ENCODE measurements around the gene KREMEN2.
"Not testable (repeated sequence)": the region's sequence is repeated elsewhere in the genome, so short reads cannot be mapped to it uniquely, and the experiment has no call there.

Gene KREMEN2

DNA sequence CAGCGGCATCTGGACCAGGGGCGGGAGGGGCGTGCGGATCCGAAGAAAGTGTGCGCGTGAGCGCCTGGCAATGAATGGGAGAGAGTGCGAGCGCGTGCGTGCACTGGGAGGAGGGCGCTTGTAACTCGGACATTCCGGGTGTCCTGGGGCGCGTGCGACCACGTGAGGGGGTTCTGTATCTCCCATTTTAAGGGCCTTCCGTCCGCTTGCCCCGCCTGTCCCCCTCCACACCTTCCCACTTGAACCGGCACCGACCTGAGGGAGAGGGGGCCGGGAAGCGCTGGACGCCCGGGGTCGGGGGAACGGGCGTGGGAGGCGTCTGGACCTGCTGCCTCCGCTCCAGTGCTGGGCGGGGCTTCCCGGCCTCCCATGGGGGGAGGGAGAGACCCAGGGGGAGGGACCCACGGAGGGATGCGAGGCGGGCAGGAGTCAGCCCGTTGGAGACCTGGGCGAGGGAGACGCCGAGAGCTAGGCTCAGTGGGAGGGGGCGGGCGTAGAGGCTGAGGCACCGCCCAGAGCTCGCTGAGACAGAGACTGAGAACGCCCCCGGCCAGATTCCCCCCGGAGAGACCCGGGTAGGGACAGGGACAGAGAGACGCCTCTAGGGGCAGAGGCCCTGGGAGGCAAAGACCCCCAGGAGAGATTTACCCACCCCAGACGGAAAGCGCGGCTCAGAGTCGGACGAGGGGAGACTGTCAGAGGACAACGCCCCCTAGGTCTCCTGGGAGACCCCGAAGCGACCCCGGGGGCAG is at the start of gene KREMEN2:
Gene KREMEN2, plus strand, starts transcription at position 553 of the 752 bp plus-strand sequence. CDS start 246 bp downstream, outside the sequence.
- DNase-seq: no peak

GRCh38 chr16:2915196-2915929 is 48.7 kb upstream of the KREMEN2 start:
- no peak for DNase-seq

DNA sequence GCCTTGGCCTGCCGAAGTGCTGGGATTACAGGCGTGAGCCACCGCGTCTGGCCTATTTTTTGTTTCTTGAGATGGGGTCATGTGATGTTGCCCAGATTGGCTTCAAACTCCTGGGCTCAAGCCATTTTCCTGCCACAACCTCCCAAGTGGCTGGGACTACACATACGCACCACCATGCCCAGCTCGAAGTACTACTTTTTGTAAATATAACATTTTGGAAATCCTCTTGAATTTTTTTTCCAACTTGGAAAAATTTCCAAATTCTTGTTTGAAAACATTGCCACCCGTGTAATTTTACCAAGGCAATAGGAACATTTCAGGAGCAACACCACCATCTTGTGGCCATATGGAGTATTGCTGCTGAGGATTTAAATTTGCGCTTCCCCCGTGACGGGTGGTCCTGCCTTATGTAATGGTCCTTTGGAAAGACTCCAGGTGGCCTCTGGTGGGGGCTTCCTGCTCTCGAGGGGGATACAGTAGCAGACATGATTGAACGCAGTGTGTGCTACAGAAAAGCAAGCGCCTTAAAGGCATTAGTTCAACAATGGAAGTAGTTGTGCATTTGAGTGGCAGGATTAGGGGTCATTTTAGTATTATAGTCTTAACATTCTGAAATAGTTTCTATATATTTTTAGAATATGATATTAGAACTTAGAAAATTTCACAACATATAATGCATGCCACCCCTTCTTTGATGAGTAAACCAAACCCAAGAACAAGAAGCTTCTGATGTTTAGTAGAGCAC is 44.4 kb upstream of the KREMEN2 start:
- DNase-seq: peak; percentile 40

DNA sequence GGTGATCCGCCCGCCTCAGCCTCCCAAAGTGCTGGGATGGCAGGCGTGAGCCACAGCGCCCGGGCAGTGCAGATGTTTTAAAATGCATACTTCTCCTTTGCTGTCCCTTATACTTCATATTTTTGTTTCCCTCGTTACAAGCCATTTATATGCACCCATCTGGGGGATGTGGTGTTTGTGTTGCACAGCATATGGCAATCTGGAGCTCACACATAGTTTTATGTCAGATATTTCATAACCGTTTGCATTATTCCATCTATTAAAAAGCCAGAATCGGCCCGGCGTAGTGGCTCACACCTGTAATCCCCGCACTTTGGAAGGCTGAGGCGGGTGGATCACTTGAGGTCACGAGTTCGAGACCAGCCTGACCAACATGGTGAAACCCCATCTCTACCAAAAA is 40.6 kb upstream of the KREMEN2 start:
- no peak for DNase-seq

DNA sequence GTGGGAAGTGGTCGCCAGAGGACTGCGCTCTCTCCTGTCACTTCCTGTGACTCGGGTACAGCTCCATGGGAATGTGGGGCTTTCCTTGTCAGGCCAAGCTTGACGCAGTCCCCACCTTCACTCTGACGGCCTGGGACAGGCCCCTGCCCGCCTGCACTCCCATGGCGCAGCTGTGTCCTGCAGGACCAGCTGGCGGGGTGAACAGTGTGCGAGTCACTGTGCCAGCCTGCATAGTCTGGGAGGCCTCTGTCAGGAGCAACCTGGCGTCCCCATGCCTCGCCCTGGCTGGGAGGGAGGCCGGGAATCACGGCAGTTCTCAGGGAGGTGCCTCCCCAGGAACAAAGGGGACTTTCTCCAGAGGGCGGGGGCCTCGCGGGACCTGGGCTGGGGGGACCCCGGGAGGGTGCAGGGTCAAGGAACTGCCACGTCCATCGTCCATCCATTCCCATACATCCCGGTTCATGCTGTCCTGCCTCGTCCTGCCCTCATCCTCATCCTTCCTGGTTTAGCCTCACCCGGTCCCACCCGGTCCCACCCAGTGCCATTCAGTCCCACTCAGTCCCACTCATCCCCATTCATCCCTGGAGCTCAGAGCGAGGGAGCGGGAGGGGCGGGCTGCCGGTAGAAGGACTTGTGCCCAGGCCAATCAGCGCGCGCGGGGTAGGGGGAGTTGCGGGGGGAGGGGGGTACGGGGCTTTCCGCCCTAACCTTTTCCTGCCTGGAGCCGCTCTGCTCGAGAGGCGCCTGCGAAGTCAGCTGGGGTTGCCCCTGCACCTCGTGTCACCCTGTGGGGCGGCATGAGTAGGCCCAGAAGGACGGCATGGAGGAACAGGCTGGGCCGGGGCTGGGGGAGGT is 38.9 kb upstream of the KREMEN2 start:
- DNase-seq: no peak

DNA sequence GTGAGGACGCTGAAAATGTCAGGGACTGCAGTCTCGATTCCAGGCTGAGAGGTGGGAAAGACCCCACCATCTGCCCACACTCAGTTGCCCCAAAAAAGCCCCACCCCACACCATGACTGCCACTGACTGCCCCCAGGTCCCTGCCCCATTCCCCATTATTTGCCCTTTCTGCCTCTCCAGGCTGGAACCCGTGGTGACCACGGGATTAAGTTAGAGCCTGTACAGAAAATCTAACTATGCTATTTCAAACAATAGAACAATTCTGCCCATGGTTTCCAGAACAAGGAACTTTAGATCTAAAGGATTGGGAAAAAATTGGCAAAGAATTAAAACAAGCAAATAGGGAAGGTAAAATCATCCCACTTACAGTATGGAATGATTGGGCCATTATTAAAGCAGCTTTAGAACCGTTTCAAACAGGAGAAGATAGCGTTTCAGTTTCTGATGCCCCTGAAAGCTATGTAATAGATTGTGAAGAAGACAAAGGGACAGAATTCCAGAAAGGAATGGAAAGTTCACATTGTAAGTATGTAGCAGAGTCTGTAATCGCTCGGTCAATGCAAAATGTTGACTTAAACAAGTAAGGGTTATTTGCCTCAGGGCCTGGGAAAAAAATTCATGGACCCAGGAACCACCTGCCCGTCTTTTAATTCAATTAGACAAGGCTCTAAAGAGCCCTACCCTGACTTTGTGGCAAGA is 38.0 kb upstream of the KREMEN2 start:
- DNase-seq: no peak

DNA sequence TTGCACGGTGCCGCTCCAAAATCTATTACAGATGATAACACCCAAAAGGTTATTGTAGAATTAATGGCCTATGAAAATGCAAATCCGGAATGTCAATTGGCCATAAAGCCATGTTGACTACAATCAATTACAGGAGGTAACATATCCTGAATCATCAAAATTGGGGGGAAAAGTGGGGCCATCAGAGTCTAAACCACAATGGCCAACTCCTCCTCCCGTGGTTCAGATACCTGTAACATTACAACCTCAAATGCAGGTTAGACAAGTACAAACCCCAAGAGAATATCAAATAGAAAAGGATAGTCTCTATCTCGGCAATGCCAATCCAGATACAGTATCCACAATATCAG is 37.5 kb upstream of the KREMEN2 start:
- no peak for DNase-seq

DNA sequence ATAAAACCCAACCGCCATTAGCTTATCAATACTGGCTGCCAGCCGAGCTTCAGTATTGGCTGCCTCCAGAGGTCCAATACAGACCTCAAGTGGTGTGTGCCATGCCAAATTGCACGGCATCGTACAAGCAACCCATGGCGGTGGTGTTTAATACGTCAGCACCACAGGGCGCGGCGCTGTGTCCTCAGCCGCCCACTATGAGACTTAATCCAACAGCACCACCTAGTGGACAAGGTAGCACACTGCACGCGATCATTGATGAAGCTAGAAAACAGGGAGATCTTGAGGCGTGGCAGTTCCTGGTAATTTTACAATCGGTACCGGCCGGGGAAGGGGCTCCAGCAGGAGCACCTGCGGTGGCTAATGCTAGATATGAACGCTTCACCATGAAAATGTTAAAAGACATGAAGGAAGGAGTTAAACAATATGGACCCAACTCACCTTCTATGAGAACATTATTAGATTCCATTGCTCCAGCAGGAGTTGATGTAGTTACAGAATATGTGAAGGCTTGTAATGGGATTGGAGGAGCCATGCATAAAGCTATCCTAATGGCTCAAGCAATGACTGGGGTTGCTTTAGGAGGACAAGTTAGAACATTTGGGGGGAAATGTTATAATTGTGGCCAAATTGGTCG is 36.9 kb upstream of the KREMEN2 start:
- DNase-seq: peak; percentile 86

GRCh38 chr16:2928151-2928550 is 35.9 kb upstream of the KREMEN2 start:
- DNase-seq: not testable (repeated sequence)

- no peak for DNase-seq
These were observed 35.3 kb upstream of the KREMEN2 start for GRCh38 chr16:2928796-2929195.

DNA sequence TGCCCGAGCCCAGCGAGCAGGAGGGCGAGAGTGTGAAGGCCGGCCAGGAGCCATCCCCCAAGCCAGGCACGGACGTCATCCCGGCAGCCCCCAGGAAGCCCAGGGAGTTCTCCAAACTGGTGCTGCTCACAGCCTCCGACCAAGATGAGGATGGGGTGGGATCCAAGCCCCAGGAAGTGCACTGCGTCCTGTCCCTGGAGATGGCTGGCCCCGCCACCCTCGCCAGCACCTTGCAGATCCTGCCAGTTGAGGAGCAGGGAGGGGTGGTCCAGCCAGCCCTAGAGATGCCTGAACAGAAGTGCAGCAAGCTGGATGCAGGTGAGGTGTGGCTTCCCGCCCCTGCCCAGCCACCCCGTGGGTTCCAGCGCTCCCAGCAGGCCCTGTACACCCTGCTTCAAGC is 34.4 kb upstream of the KREMEN2 start:
- no peak for DNase-seq

- DNase-seq: no peak
These were observed 33.8 kb upstream of the KREMEN2 start for GRCh38 chr16:2930236-2930635.

DNA sequence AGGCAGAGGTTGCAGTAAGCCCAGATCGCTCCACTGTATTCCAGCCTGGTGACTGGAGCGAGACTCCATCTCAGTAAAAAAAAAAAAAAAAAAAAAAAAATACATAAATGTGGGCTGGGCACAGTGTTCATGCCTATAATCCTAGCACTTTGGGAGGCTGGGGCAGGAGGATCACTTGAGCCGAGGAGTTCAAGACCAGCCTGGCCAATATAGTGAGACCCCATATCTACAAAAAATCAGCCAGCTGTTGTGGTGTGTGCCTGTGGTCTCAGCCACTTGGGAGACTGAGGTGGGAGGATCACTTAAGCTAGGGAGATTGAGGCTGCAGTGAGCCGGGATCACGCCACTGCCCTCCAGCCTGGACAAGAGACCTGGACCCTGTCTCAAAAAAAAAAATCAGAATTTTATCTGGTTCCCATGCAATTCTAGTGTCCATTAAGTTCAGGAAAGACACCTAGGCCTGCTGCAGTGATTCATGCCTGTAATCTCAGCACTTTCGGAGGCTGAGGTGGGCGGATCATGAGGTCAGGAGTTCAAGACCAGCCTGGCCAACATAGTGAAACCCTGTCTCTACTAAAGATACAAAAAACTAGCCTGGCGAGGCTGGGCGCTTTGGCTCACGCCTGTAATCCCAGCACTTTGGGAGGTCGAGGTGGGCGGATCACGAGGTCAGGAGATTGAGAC is 32.7 kb upstream of the KREMEN2 start:
- DNase-seq: not testable (repeated sequence)

DNA sequence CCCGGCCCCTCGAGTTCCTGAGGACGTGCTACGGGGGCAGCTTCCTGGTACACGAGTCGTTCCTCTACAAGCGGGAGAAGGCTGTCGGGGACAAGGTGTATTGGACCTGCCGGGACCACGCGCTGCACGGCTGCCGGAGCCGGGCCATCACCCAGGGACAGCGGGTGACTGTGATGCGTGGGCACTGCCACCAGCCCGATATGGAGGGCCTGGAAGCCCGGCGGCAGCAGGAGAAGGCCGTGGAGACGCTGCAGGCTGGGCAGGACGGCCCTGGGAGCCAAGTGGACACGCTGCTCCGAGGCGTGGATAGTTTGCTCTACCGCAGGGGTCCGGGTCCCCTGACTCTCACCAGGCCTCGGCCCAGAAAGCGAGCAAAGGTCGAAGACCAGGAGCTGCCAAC is 30.9 kb upstream of the KREMEN2 start:
- DNase-seq: no peak

DNA sequence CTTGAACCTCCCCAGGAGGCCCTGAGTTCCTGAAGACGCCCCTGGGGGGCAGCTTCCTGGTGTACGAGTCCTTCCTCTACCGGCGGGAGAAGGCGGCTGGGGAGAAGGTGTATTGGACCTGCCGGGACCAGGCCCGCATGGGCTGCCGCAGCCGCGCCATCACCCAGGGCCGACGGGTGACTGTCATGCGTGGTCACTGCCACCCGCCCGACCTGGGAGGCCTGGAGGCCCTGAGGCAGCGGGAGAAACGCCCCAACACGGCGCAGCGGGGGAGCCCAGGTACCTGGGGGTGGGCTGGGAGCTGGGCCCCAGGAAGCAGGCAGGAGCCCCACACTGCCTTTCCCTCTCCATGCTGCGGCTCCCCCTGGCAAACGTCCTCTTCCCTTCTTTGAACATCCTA is 30.4 kb upstream of the KREMEN2 start:
- no peak for DNase-seq

- DNase-seq: no peak
These were observed 29.6 kb upstream of the KREMEN2 start for GRCh38 chr16:2934450-2934849.

- no peak for DNase-seq
These were observed 27.6 kb upstream of the KREMEN2 start for GRCh38 chr16:2936436-2937011.

- no peak for DNase-seq
These were observed 26.9 kb upstream of the KREMEN2 start for GRCh38 chr16:2937170-2937569.

GRCh38 chr16:2938206-2938605 is 25.9 kb upstream of the KREMEN2 start:
- no peak for DNase-seq

GRCh38 chr16:2939968-2940367 is 24.1 kb upstream of the KREMEN2 start:
- DNase-seq: no peak

- DNase-seq: no peak
These were observed 22.0 kb upstream of the KREMEN2 start for GRCh38 chr16:2942045-2942444.

Data from NCI-H1092 (cell line).